GM23338 (cell line): ENCODE measurements around the gene VILL. TPM values are rescaled to one million over a fixed set of nuclear protein-coding genes. Genes with fewer than 3 reads are reported as not detected.

Experiments
- ATAC-seq: fragments of 200-7000 bp; cut with Tn5 transposase; 3 replicates; pipeline ENCODE4 v1.9.1; 2020
- DNase-seq: peaks from one replicate; pipeline ENCODE4 v3.0.0-alpha.2; 2015; ENCODE audit warnings: low spot score
- H2AFZ ChIP-seq: fragments of 200-600 bp; sonication (generic); 2 replicates; pipeline ENCODE4 v1.8.0; 2016; ENCODE audit warnings: antibody characterized with exemption, mild to moderate bottlenecking, moderate library complexity
- H3F3A ChIP-seq: fragments of 200-600 bp; sonication (generic); replicated peaks from 2 replicates; pipeline ENCODE4 v1.8.0; 2017; ENCODE audit warnings: antibody characterized with exemption, mixed run types, low read depth
- H3K27ac ChIP-seq: fragments of 200-600 bp; sonication (generic); 2 replicates; pipeline ENCODE4 v1.6.1; 2016; ENCODE audit warnings: low read depth
- H3K27me3 ChIP-seq: fragments of 200-600 bp; sonication (generic); 2 replicates; pipeline ENCODE4 v1.8.0; 2016; ENCODE audit warnings: mild to moderate bottlenecking, mixed run types, moderate library complexity; ENCODE audit not compliant: insufficient read depth
- H3K36me3 ChIP-seq: fragments of 200-600 bp; sonication (generic); 2 replicates; pipeline ENCODE4 v1.8.0; 2016; ENCODE audit warnings: mild to moderate bottlenecking; ENCODE audit not compliant: insufficient read depth
- H3K4me1 ChIP-seq: fragments of 200-600 bp; sonication (generic); 2 replicates; pipeline ENCODE4 v1.8.0; 2016; ENCODE audit warnings: mild to moderate bottlenecking, moderate library complexity; ENCODE audit not compliant: insufficient read depth
- H3K4me2 ChIP-seq: fragments of 200-600 bp; sonication (generic); 2 replicates; pipeline ENCODE4 v1.7.1; 2017; ENCODE audit warnings: mixed run types
- H3K4me3 ChIP-seq: fragments of 200-600 bp; sonication (generic); 2 replicates; pipeline ENCODE4 v1.6.1; 2016; ENCODE audit warnings: mixed run types
- H3K79me2 ChIP-seq: fragments of 200-600 bp; sonication (generic); replicated peaks from 2 replicates; pipeline ENCODE4 v1.8.0; 2017; ENCODE audit warnings: mild to moderate bottlenecking; ENCODE audit not compliant: insufficient read depth
- H3K9me2 ChIP-seq: fragments of 200-600 bp; sonication (generic); 2 replicates; pipeline ENCODE4 v1.8.0; 2017; ENCODE audit not compliant: insufficient read depth
- H4K20me1 ChIP-seq: fragments of 200-600 bp; sonication (generic); replicated peaks from 2 replicates; pipeline ENCODE4 v1.8.0; 2017; ENCODE audit warnings: mild to moderate bottlenecking; ENCODE audit not compliant: insufficient read depth
- H3K27ac Mint-ChIP-seq: 2 replicates; pipeline ENCODE4 v1.8.0; 2020; ENCODE audit warnings: inconsistent platforms, mild to moderate bottlenecking, moderate library complexity, mixed read lengths
- H3K27me3 Mint-ChIP-seq: 3 replicates; pipeline ENCODE4 v1.8.0; 2022; ENCODE audit warnings: low read depth, mild to moderate bottlenecking, moderate library complexity, mixed read lengths, inconsistent platforms; ENCODE audit not compliant: insufficient read depth, poor library complexity
- H3K36me3 Mint-ChIP-seq: 3 replicates; pipeline ENCODE4 v1.8.0; 2021; ENCODE audit warnings: low read depth, mild to moderate bottlenecking, inconsistent platforms, moderate library complexity, mixed read lengths
- H3K4me1 Mint-ChIP-seq: 3 replicates; pipeline ENCODE4 v1.8.0; 2020; ENCODE audit warnings: mild to moderate bottlenecking, inconsistent platforms, mixed read lengths
- H3K4me3 Mint-ChIP-seq: 3 replicates; pipeline ENCODE4 v1.8.0; 2021; ENCODE audit warnings: moderate library complexity, mild to moderate bottlenecking, inconsistent platforms, mixed read lengths
- H3K9me3 Mint-ChIP-seq: 3 replicates; pipeline ENCODE4 v1.8.0; 2020; ENCODE audit warnings: moderate library complexity, mild to moderate bottlenecking, inconsistent platforms, mixed read lengths
- CREB1 ChIP-seq: fragments of 250-450 bp; sonication (Bioruptor Pico); IDR thresholded peaks from 2 replicates; pipeline ENCODE4 v1.5.0; 2020; ENCODE audit warnings: low read depth, mild to moderate bottlenecking, moderate library complexity
- EZH2 ChIP-seq: fragments of 200-600 bp; sonication (generic); IDR thresholded peaks from one replicate; pipeline ENCODE4 v1.8.0; 2017; ENCODE audit warnings: antibody characterized with exemption, mild to moderate bottlenecking, low read depth; ENCODE audit not compliant: unreplicated experiment
- EZH2phosphoT487 ChIP-seq: fragments of 200-600 bp; sonication (generic); IDR thresholded peaks from one replicate; pipeline ENCODE4 v1.8.1; 2018; ENCODE audit warnings: antibody characterized with exemption; ENCODE audit not compliant: unreplicated experiment
- JUNB ChIP-seq: IDR thresholded peaks from one replicate; pipeline ENCODE4 v1.6.1; 2016; ENCODE audit warnings: antibody characterized with exemption; ENCODE audit not compliant: unreplicated experiment
- NANOG ChIP-seq: IDR thresholded peaks from 2 replicates; pipeline ENCODE4 v1.6.1; 2016; ENCODE audit warnings: antibody characterized with exemption, borderline replicate concordance
- POLR2AphosphoS5 ChIP-seq: IDR thresholded peaks from 2 replicates; pipeline ENCODE4 v1.6.1; 2016; ENCODE audit warnings: antibody characterized with exemption, low read depth
- REST ChIP-seq: IDR thresholded peaks from one replicate; pipeline ENCODE4 v1.6.1; 2018; ENCODE audit warnings: antibody characterized with exemption; ENCODE audit not compliant: unreplicated experiment
- STAT1 ChIP-seq: IDR thresholded peaks from one replicate; pipeline ENCODE4 v1.6.1; 2016; ENCODE audit warnings: antibody characterized with exemption; ENCODE audit not compliant: unreplicated experiment
- ZNF114 ChIP-seq: fragments of 250-450 bp; sonication (Bioruptor Pico); IDR thresholded peaks from 2 replicates; pipeline ENCODE4 v1.5.0; 2020; ENCODE audit warnings: mild to moderate bottlenecking, moderate library complexity
- ZNF331 ChIP-seq: fragments of 250-450 bp; sonication (Bioruptor Pico); IDR thresholded peaks from 2 replicates; pipeline ENCODE4 v1.5.0; 2020; ENCODE audit warnings: low read depth, mild to moderate bottlenecking, moderate library complexity
- polyA plus RNA-seq: library from polyadenylated mRNA; unstranded; fragments of >200 nt; fragmentation: Nextera tagmentation; extraction: Ambion mirVana; gene quantifications from 2 replicates; pipeline ENCODE4 v1.2.1, GENCODE V29; 2016
- total RNA-seq: library from RNA; depleted of rRNA; stranded (reverse); fragments of >200 nt; shearing (Covaris generic); gene quantifications from 2 replicates; pipeline ENCODE4 v1.2.3, GENCODE V29; 2014
- TF ChIP-seq, protein P1 (sequence below): IDR thresholded peaks from 2 replicates; pipeline ENCODE4 v1.6.1; 2016; ENCODE audit warnings: antibody characterized with exemption
- TF ChIP-seq, protein P2 (sequence below): fragments of 250-450 bp; sonication (Bioruptor Pico); IDR thresholded peaks from 2 replicates; pipeline ENCODE4 v1.5.0; 2020; ENCODE audit warnings: mild to moderate bottlenecking, moderate library complexity
- TF ChIP-seq, protein P3 (sequence below), 2 experiments: fragments of 200-600 bp in 1 of 2; sonication (generic) in 1 of 2; conservative IDR thresholded peaks; 2 replicates each; pipeline versions ENCODE4 v1.5.1 to v1.6.1; 2016 to 2017; ENCODE audit warnings: antibody characterized with exemption in 2 of 2, low read depth in 2 of 2, mild to moderate bottlenecking in 2 of 2, moderate library complexity in 1 of 2

The VILL gene
- total and polyA plus RNA-seq, 2 experiments from 2014 or later, result 2.7 to 9.8 TPM

- peaks cover 11% of the 10 kb centered on the region; the same call in 1 of the 2 replicates for H3K36me3 ChIP-seq
- no peaks in the 10 kb centered on the region for H3K27me3 ChIP-seq
- no peak overlapping the region for H2AFZ ChIP-seq
- H3K27me3 Mint-ChIP-seq, result no peaks in the 10 kb centered on the region
- H3K36me3 Mint-ChIP-seq, result peaks cover 11% of the 10 kb centered on the region
- H3K79me2 ChIP-seq, result no peaks in the 10 kb centered on the region
- no peak overlapping the region for H3K4me3 Mint-ChIP-seq
- H4K20me1 ChIP-seq, result peaks cover 2% of the 10 kb centered on the region; the same call in 1 of the 2 replicates
- no peak overlapping the region for H3K27ac Mint-ChIP-seq
- H3K4me1 ChIP-seq, result no peaks in the 10 kb centered on the region
- H3K4me1 Mint-ChIP-seq, result peaks cover 12% of the 10 kb centered on the region
- DNase-seq, result no peak
- H3K9me2 ChIP-seq, result no peaks in the 10 kb centered on the region
- H3K27ac ChIP-seq, result no peak overlapping the region
- no peak overlapping the region for H3K4me3 ChIP-seq
- no peak for TF ChIP-seq EZH2phosphoT487
- TF ChIP-seq STAT1, result no peak
- TF ChIP-seq NANOG, result no peak
- no peak for TF ChIP-seq POLR2AphosphoS5
- TF ChIP-seq, protein P1, sequence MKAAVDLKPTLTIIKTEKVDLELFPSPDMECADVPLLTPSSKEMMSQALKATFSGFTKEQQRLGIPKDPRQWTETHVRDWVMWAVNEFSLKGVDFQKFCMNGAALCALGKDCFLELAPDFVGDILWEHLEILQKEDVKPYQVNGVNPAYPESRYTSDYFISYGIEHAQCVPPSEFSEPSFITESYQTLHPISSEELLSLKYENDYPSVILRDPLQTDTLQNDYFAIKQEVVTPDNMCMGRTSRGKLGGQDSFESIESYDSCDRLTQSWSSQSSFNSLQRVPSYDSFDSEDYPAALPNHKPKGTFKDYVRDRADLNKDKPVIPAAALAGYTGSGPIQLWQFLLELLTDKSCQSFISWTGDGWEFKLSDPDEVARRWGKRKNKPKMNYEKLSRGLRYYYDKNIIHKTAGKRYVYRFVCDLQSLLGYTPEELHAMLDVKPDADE, result no peak
- TF ChIP-seq, protein P2, sequence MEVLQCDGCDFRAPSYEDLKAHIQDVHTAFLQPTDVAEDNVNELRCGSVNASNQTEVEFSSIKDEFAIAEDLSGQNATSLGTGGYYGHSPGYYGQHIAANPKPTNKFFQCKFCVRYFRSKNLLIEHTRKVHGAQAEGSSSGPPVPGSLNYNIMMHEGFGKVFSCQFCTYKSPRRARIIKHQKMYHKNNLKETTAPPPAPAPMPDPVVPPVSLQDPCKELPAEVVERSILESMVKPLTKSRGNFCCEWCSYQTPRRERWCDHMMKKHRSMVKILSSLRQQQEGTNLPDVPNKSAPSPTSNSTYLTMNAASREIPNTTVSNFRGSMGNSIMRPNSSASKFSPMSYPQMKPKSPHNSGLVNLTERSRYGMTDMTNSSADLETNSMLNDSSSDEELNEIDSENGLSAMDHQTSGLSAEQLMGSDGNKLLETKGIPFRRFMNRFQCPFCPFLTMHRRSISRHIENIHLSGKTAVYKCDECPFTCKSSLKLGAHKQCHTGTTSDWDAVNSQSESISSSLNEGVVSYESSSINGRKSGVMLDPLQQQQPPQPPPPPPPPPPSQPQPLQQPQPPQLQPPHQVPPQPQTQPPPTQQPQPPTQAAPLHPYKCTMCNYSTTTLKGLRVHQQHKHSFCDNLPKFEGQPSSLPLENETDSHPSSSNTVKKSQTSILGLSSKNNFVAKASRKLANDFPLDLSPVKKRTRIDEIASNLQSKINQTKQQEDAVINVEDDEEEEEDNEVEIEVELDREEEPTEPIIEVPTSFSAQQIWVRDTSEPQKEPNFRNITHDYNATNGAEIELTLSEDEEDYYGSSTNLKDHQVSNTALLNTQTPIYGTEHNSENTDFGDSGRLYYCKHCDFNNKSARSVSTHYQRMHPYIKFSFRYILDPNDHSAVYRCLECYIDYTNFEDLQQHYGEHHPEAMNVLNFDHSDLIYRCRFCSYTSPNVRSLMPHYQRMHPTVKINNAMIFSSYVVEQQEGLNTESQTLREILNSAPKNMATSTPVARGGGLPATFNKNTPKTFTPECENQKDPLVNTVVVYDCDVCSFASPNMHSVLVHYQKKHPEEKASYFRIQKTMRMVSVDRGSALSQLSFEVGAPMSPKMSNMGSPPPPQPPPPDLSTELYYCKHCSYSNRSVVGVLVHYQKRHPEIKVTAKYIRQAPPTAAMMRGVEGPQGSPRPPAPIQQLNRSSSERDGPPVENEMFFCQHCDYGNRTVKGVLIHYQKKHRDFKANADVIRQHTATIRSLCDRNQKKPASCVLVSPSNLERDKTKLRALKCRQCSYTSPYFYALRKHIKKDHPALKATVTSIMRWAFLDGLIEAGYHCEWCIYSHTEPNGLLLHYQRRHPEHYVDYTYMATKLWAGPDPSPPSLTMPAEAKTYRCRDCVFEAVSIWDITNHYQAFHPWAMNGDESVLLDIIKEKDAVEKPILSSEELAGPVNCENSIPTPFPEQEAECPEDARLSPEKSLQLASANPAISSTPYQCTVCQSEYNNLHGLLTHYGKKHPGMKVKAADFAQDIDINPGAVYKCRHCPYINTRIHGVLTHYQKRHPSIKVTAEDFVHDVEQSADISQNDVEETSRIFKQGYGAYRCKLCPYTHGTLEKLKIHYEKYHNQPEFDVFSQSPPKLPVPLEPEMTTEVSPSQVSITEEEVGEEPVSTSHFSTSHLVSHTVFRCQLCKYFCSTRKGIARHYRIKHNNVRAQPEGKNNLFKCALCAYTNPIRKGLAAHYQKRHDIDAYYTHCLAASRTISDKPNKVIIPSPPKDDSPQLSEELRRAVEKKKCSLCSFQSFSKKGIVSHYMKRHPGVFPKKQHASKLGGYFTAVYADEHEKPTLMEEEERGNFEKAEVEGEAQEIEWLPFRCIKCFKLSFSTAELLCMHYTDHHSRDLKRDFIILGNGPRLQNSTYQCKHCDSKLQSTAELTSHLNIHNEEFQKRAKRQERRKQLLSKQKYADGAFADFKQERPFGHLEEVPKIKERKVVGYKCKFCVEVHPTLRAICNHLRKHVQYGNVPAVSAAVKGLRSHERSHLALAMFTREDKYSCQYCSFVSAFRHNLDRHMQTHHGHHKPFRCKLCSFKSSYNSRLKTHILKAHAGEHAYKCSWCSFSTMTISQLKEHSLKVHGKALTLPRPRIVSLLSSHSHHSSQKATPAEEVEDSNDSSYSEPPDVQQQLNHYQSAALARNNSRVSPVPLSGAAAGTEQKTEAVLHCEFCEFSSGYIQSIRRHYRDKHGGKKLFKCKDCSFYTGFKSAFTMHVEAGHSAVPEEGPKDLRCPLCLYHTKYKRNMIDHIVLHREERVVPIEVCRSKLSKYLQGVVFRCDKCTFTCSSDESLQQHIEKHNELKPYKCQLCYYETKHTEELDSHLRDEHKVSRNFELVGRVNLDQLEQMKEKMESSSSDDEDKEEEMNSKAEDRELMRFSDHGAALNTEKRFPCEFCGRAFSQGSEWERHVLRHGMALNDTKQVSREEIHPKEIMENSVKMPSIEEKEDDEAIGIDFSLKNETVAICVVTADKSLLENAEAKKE, result no peak
- TF ChIP-seq CREB1, result no peak
- TF ChIP-seq ZNF114, result no peak
- TF ChIP-seq ZNF331 (CRISPR knock-in tag), result no peak
- TF ChIP-seq, protein P3, sequence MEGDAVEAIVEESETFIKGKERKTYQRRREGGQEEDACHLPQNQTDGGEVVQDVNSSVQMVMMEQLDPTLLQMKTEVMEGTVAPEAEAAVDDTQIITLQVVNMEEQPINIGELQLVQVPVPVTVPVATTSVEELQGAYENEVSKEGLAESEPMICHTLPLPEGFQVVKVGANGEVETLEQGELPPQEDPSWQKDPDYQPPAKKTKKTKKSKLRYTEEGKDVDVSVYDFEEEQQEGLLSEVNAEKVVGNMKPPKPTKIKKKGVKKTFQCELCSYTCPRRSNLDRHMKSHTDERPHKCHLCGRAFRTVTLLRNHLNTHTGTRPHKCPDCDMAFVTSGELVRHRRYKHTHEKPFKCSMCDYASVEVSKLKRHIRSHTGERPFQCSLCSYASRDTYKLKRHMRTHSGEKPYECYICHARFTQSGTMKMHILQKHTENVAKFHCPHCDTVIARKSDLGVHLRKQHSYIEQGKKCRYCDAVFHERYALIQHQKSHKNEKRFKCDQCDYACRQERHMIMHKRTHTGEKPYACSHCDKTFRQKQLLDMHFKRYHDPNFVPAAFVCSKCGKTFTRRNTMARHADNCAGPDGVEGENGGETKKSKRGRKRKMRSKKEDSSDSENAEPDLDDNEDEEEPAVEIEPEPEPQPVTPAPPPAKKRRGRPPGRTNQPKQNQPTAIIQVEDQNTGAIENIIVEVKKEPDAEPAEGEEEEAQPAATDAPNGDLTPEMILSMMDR (conservative IDR thresholded peaks at IDR 0.05; ENCODE audit: low read depth in 2 of 2), result no peak
- TF ChIP-seq EZH2, result no peak
- no peak for TF ChIP-seq JUNB
- TF ChIP-seq REST, result no peak
- H3K4me2 ChIP-seq, result no peak overlapping the region
- no peaks in the 10 kb centered on the region for H3F3A ChIP-seq
- ATAC-seq, result no peak
- H3K9me3 Mint-ChIP-seq, result no peaks in the 10 kb centered on the region
Observed at GRCh38 chr3:37979541-37980461, 10.8 kb upstream of the VILL start.
